Measurements from ENCODE around the gene CTNNBL1.

Gene CTNNBL1

GRCh38 chr20:37723668-37724067 lies 29.8 kb downstream of the CTNNBL1 start:
- no peaks in the 10 kb centered on the region for H3K27me3 ChIP-seq (ENCODE audit: insufficient read depth, low read depth, severe bottlenecking)
- no peak overlapping the region for H3K4me3 ChIP-seq (ENCODE audit: low read depth, low read length)
- TF ChIP-seq, protein P1, sequence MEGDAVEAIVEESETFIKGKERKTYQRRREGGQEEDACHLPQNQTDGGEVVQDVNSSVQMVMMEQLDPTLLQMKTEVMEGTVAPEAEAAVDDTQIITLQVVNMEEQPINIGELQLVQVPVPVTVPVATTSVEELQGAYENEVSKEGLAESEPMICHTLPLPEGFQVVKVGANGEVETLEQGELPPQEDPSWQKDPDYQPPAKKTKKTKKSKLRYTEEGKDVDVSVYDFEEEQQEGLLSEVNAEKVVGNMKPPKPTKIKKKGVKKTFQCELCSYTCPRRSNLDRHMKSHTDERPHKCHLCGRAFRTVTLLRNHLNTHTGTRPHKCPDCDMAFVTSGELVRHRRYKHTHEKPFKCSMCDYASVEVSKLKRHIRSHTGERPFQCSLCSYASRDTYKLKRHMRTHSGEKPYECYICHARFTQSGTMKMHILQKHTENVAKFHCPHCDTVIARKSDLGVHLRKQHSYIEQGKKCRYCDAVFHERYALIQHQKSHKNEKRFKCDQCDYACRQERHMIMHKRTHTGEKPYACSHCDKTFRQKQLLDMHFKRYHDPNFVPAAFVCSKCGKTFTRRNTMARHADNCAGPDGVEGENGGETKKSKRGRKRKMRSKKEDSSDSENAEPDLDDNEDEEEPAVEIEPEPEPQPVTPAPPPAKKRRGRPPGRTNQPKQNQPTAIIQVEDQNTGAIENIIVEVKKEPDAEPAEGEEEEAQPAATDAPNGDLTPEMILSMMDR (IDR thresholded peaks at IDR 0.05; ENCODE audit: low read depth, low read length) = no peak
- peaks cover 2% of the 10 kb centered on the region; the same call in 1 of the 2 replicates for H3K36me3 ChIP-seq
- H3K27ac ChIP-seq = no peak overlapping the region
- H3K9me3 ChIP-seq (ENCODE audit: severe bottlenecking) = peaks cover under 1% of the 10 kb centered on the region
- DNase-seq = no peak

DNA sequence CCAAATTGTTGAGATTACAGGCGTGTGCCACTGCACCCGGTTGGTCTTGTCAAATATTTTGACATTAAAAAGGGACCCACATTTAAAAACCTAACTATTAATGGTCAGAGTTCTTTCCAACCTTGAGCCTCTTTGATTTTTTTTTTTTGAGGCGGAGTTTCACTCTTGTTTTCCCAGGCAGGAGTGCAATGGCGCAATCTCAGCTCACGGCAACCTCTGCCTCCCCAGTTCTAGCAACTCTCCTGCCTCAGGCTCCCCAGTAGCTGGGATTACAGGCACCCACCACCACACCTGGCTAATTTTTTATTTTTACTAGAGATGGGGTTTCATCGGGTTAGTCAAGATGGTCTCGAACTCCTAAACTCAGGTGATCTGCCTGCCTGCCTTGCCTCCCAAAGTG lies 31.3 kb downstream of the CTNNBL1 start:
- H3K27me3 ChIP-seq (ENCODE audit: insufficient read depth, low read depth, severe bottlenecking) = no peaks in the 10 kb centered on the region

DNA sequence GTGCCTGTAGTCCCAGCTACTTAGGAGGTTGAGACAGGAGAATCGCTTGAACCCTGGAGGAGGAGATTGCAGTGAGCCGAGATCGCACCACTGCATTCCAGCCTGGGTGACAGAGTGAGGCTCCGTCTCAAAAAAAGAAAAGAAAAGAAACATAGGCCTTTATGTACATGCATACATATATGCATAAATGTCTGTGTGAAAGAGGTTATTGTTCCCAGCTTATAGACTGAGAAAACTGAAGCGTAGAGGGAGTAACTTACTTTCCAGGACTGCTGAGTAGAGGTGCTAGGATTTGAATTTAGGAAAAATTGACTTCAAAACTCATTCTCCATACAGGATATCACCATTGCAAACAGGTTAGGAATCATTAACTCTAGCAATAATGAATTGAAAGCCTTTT lies 32.0 kb downstream of the CTNNBL1 start:
- no peak for DNase-seq
- H3K9me3 ChIP-seq (ENCODE audit: severe bottlenecking) = no peaks in the 10 kb centered on the region
- H3K27me3 ChIP-seq (ENCODE audit: insufficient read depth, low read depth, severe bottlenecking) = no peaks in the 10 kb centered on the region
- TF ChIP-seq, protein P1 (IDR thresholded peaks at IDR 0.05; ENCODE audit: low read depth, low read length) = no peak
- no peak overlapping the region for H3K27ac ChIP-seq
- no peak overlapping the region for H3K4me3 ChIP-seq (ENCODE audit: low read depth, low read length)
- H3K36me3 ChIP-seq = no peaks in the 10 kb centered on the region

More for the DNA sequence above, 31.3 kb downstream of the CTNNBL1 start:
- no peak overlapping the region for H3K4me3 ChIP-seq (ENCODE audit: low read depth, low read length)
- H3K36me3 ChIP-seq = no peaks in the 10 kb centered on the region
- no peak overlapping the region for H3K27ac ChIP-seq
- no peak for DNase-seq
- no peaks in the 10 kb centered on the region for H3K9me3 ChIP-seq (ENCODE audit: severe bottlenecking)
- TF ChIP-seq, protein P1 (IDR thresholded peaks at IDR 0.05; ENCODE audit: low read depth, low read length) = no peak

DNA sequence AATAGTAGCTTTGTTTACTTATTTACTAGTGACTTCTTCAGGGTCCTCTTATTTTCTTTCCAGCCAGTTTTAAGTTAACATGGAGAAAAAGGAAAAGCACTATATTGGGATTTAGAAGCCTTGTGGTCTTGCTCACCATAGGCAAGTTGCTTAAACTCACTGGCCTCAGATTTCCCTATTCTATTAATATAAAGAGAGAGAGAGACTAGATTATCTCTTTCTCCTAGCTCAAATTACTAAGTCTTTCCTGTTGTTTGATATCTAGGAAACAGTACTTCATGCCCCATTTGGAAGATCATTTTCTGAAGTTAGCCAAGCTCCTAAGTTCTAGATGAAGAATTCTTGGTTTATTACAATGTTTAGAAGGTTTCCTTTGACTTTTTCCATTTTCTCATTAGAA lies 32.5 kb downstream of the CTNNBL1 start:
- no peaks in the 10 kb centered on the region for H3K36me3 ChIP-seq
- H3K27ac ChIP-seq = no peak overlapping the region
- TF ChIP-seq, protein P1 (IDR thresholded peaks at IDR 0.05; ENCODE audit: low read depth, low read length) = no peak
- no peaks in the 10 kb centered on the region for H3K9me3 ChIP-seq (ENCODE audit: severe bottlenecking)
- no peak for DNase-seq
- no peaks in the 10 kb centered on the region for H3K27me3 ChIP-seq (ENCODE audit: insufficient read depth, low read depth, severe bottlenecking)
- no peak overlapping the region for H3K4me3 ChIP-seq (ENCODE audit: low read depth, low read length)

- peak; percentile 53 for DNase-seq
- no peak overlapping the region for H3K4me3 ChIP-seq (ENCODE audit: low read depth, low read length)
- TF ChIP-seq, protein P1 (IDR thresholded peaks at IDR 0.05; ENCODE audit: low read depth, low read length) = no peak
These were observed 33.4 kb downstream of the CTNNBL1 start for GRCh38 chr20:37726971-37727956.

More at GRCh38 chr20:37726971-37727956, 33.4 kb downstream of the CTNNBL1 start:
- H3K27me3 ChIP-seq (ENCODE audit: insufficient read depth, low read depth, severe bottlenecking) = no peaks in the 10 kb centered on the region
- H3K27ac ChIP-seq = no peak overlapping the region
- no peaks in the 10 kb centered on the region for H3K36me3 ChIP-seq
- H3K9me3 ChIP-seq (ENCODE audit: severe bottlenecking) = no peaks in the 10 kb centered on the region

All from WERI-Rb-1 (cell line).